B cell (primary cell): ENCODE measurements around the gene COL25A1. TPM values are rescaled to one million over a fixed set of nuclear protein-coding genes. Genes with fewer than 3 reads are reported as not detected.

ENCODE experiments used
- ATAC-seq: fragments of 200-7000 bp; cut with Tn5 transposase; one replicate; pipeline ENCODE4 v1.10.0; 2021; ENCODE audit warnings: low read depth, mild to moderate bottlenecking, moderate number of reproducible peaks, moderate library complexity
- CTCF ChIA-PET: fragments of 350-600 bp; sonication (Branson Sonifier 250); formaldehyde crosslinking; loops from one replicate; lab custom pipeline; 2021; ENCODE audit warnings: antibody characterized with exemption, inconsistent platforms; lab: Charles Lee
- POLR2A ChIA-PET: fragments of 350-600 bp; sonication (Branson Sonifier 250); formaldehyde crosslinking; loops from one replicate; lab custom pipeline; 2021; ENCODE audit warnings: antibody characterized with exemption; lab: Charles Lee
- DNase-seq: peaks from one replicate; pipeline ENCODE4 v3.0.0; 2013
- H2AFZ ChIP-seq: 2 replicates; pipeline ENCODE4 v1.6.1; 2012; ENCODE audit warnings: mild to moderate bottlenecking, low read depth, low read length; ENCODE audit not compliant: insufficient read depth, poor library complexity, severe bottlenecking
- H3K27ac ChIP-seq, 2 donors: 1 replicate in 1 of 2; 2 replicates in 1 of 2; pipeline ENCODE4 v1.5.1; 2012 to 2013; ENCODE audit warnings: low read length in 2 of 2, mild to moderate bottlenecking in 2 of 2, moderate library complexity in 1 of 2
- H3K27me3 ChIP-seq, 4 experiments: fragments of 200-600 bp in 1 of 4; sonication (generic) in 1 of 4; replicated peaks in 1 of 4; 1 replicate in 2 of 4; 2 replicates in 2 of 4; pipeline versions ENCODE4 v1.6.1 to v1.7.0; 2013 to 2016; ENCODE audit warnings: low read length in 3 of 4, mild to moderate bottlenecking in 2 of 4, mixed read lengths in 1 of 4, moderate library complexity in 1 of 4; ENCODE audit not compliant: insufficient read depth in 4 of 4, control insufficient read depth in 3 of 4; ENCODE audit errors: control extremely low read depth in 1 of 4
- H3K36me3 ChIP-seq, 2 experiments: replicated peaks in 1 of 2; 1 replicate in 1 of 2; 2 replicates in 1 of 2; pipeline versions ENCODE4 v1.6.1 to v1.7.1; 2013; ENCODE audit warnings: low read length in 1 of 2; ENCODE audit not compliant: insufficient read depth in 2 of 2, control insufficient read depth in 1 of 2; ENCODE audit errors: control extremely low read depth in 1 of 2, extremely low read depth in 1 of 2
- H3K4me1 ChIP-seq, 2 donors: fragments of 200-600 bp in 1 of 2; sonication (generic) in 1 of 2; 1 replicate in 1 of 2; 2 replicates in 1 of 2; pipeline versions ENCODE4 v1.5.1 to v1.6.1; 2013 to 2017; ENCODE audit warnings: low read length in 2 of 2; ENCODE audit not compliant: control insufficient read depth in 2 of 2, insufficient read depth in 2 of 2
- H3K4me2 ChIP-seq: replicated peaks from 2 replicates; pipeline ENCODE3; 2012; ENCODE audit warnings: mild to moderate bottlenecking, low read depth, low read length; ENCODE audit not compliant: poor library complexity, severe bottlenecking
- H3K4me3 ChIP-seq, 5 experiments: fragments of 200-600 bp in 1 of 5; sonication (generic) in 1 of 5; 1 replicate in 3 of 5; 2 replicates in 2 of 5; pipeline versions ENCODE4 v1.5.1 to v1.7.0; 2011 to 2016; ENCODE audit warnings: low read length in 4 of 5, mild to moderate bottlenecking in 4 of 5, low read depth in 2 of 5, control low read depth in 1 of 5, moderate library complexity in 1 of 5; ENCODE audit not compliant: insufficient read depth in 1 of 5; ENCODE audit errors: control extremely low read depth in 1 of 5, extremely low read depth in 1 of 5
- H3K79me2 ChIP-seq: fragments of 200-600 bp; sonication (generic); one replicate; pipeline ENCODE4 v1.6.0; 2016; ENCODE audit warnings: low read length; ENCODE audit not compliant: control insufficient read depth, insufficient read depth
- H3K9ac ChIP-seq: fragments of 200-600 bp; sonication (generic); 2 replicates; pipeline ENCODE4 v1.6.1; 2017; ENCODE audit warnings: mild to moderate bottlenecking, low read length, moderate library complexity
- H3K9me3 ChIP-seq, 3 donors: one replicate each; pipeline versions ENCODE4 v1.6.1 to v1.7.1; 2013; ENCODE audit warnings: low read length in 2 of 3; ENCODE audit not compliant: control insufficient read depth in 2 of 3, insufficient read depth in 1 of 3; ENCODE audit errors: control extremely low read depth in 1 of 3
- H4K20me1 ChIP-seq: 2 replicates; pipeline ENCODE4 v1.6.0; 2012; ENCODE audit warnings: mild to moderate bottlenecking, low read length; ENCODE audit not compliant: insufficient read depth, control insufficient read depth, poor library complexity, severe bottlenecking
- H3K27ac Mint-ChIP-seq: one replicate; pipeline ENCODE4 v1.8.0; 2021; ENCODE audit warnings: mixed read lengths
- H3K27me3 Mint-ChIP-seq: one replicate; pipeline ENCODE4 v1.8.0; 2021; ENCODE audit warnings: mixed read lengths
- H3K4me1 Mint-ChIP-seq: one replicate; pipeline ENCODE4 v1.8.0; 2021; ENCODE audit warnings: mixed read lengths
- H3K4me3 Mint-ChIP-seq: one replicate; pipeline ENCODE4 v1.8.0; 2021; ENCODE audit warnings: mixed read lengths
- H3K9me3 Mint-ChIP-seq: one replicate; pipeline ENCODE4 v1.8.0; 2022; ENCODE audit warnings: mixed read lengths; ENCODE audit not compliant: insufficient read depth
- CTCF ChIP-seq: fragments of 200-600 bp; IDR thresholded peaks from one replicate; pipeline ENCODE4 v1.8.0; 2022; ENCODE audit warnings: antibody characterized with exemption, mild to moderate bottlenecking
- EZH2 ChIP-seq: IDR thresholded peaks from 2 replicates; pipeline ENCODE4 v1.6.1; 2012; ENCODE audit warnings: borderline replicate concordance, low read depth, mild to moderate bottlenecking, moderate library complexity, low read length; ENCODE audit not compliant: insufficient read depth, poor library complexity, severe bottlenecking
- WGBS: methylation state at CpG from one replicate; pipeline ENCODE4 v1.1.5; 2013; ENCODE audit warnings: missing lambda C conversion rate; ENCODE audit not compliant: insufficient coverage; 5-methylcytosine and 5-hydroxymethylcytosine counted together
- intact Hi-C: fragments of 100-400 bp; cut with micrococcal nuclease; formaldehyde crosslinking; loops from one replicate; pipeline ENCODE4 v1.10.0; 2022
- polyA plus RNA-seq: library from polyadenylated mRNA; depleted of rRNA; stranded (reverse); fragments of >200 nt; gene quantifications from 2 replicates; pipeline ENCODE4 v1.2.3, GENCODE V29; 2012
- total RNA-seq, 2 donors: library from RNA; stranded (reverse); fragments of 120-200 nt in 1 of 2; gene quantifications; 1 replicate in 1 of 2; 2 replicates in 1 of 2; pipeline versions ENCODE4 v1.2.3 to v1.2.4, GENCODE V29; 2013 to 2022

Gene COL25A1
- total and polyA plus RNA-seq, 2 donors (not counting 1 experiment from before 2014, with no cell fraction given), result not detected

GRCh38 chr4:108795733-108796132, 506.7 kb downstream of the COL25A1 start:
- Mint-ChIP-seq H3K27ac (no peak overlapping the region), H3K4me3 (no peak overlapping the region), H3K9me3 (no peaks in the 10 kb centered on the region), H3K4me1 (no peaks in the 10 kb centered on the region), H3K27me3 (peaks cover 6% of the 10 kb centered on the region)
- H3K36me3 ChIP-seq, result no peaks in the 10 kb centered on the region
- H3K9me3 ChIP-seq, result no peaks in the 10 kb centered on the region
- CTCF ChIA-PET, result no interaction called here
- TF ChIP-seq EZH2 (no peak), CTCF (no peak)
- DNase-seq (no peak), ATAC-seq (no peak)
- no peaks in the 10 kb centered on the region for H3K4me1 ChIP-seq
- no peak overlapping the region for H3K4me3 ChIP-seq
- intact Hi-C loops, result no loop called here
- no peak overlapping the region for H2AFZ ChIP-seq
- H3K27me3 ChIP-seq, result no peaks in the 10 kb centered on the region
- no peaks in the 10 kb centered on the region for H4K20me1 ChIP-seq
- no peaks in the 10 kb centered on the region for H3K79me2 ChIP-seq
- POLR2A ChIA-PET, result no interaction called here
- H3K4me2 ChIP-seq, result no peak overlapping the region
- no peak overlapping the region for H3K27ac ChIP-seq
- H3K9ac ChIP-seq, result no peak overlapping the region

GRCh38 chr4:108794136-108794535, 508.3 kb downstream of the COL25A1 start:
- H3K27me3 Mint-ChIP-seq, result peaks cover 5% of the 10 kb centered on the region
- Histone ChIP-seq H3K36me3 (no peaks in the 10 kb centered on the region), H3K4me1 (no peaks in the 10 kb centered on the region), H3K27ac (no peak overlapping the region), H3K4me3 (no peak overlapping the region), H4K20me1 (no peaks in the 10 kb centered on the region), H3K4me2 (no peak overlapping the region), H2AFZ (no peak overlapping the region), H3K9me3 (peaks cover 0 to 3% (median 0%) of the 10 kb centered on the region in 3 donors), H3K79me2 (no peaks in the 10 kb centered on the region), H3K9ac (no peak overlapping the region), H3K27me3 (no peaks in the 10 kb centered on the region)
- ChIA-PET CTCF (no interaction called here), POLR2A (no interaction called here)
- no peak for TF ChIP-seq CTCF
- no peak for TF ChIP-seq EZH2
- H3K4me3 Mint-ChIP-seq, result no peak overlapping the region
- DNase-seq (no peak), ATAC-seq (no peak)
- H3K4me1 Mint-ChIP-seq, result no peaks in the 10 kb centered on the region
- no peak overlapping the region for H3K27ac Mint-ChIP-seq
- intact Hi-C loops, result no loop called here
- 100% methylated on average over 1 of the region's 1 CpG for WGBS
- H3K9me3 Mint-ChIP-seq, result no peaks in the 10 kb centered on the region
